Dermis blood vessel endothelial cell (primary cell): ENCODE data around the gene RAP1GAP2. TPM values are rescaled to one million over a fixed set of nuclear protein-coding genes. Genes with fewer than 3 reads are reported as not detected.
"Not testable (repeated sequence)": the region's sequence is repeated elsewhere in the genome, so short reads cannot be mapped to it uniquely, and the experiment has no call there.

ENCODE experiments used
- DNase-seq: peaks from one replicate; pipeline ENCODE4 v3.0.0; 2010
- total RNA-seq: library from RNA; depleted of rRNA; stranded (reverse); fragments of >200 nt; gene quantifications from 2 replicates; pipeline ENCODE4 v1.2.3, GENCODE V29; 2014

The RAP1GAP2 gene
- 3.8 and 4.1 TPM in 2 replicates for total RNA-seq

- no peak for DNase-seq
These were observed at the start of gene RAP1GAP2 for GRCh38 chr17:2796164-2797125. Gene RAP1GAP2, plus strand, starts transcription at chr17:2796438. Its CDS starts 90 bp downstream, at chr17:2796528.

DNA sequence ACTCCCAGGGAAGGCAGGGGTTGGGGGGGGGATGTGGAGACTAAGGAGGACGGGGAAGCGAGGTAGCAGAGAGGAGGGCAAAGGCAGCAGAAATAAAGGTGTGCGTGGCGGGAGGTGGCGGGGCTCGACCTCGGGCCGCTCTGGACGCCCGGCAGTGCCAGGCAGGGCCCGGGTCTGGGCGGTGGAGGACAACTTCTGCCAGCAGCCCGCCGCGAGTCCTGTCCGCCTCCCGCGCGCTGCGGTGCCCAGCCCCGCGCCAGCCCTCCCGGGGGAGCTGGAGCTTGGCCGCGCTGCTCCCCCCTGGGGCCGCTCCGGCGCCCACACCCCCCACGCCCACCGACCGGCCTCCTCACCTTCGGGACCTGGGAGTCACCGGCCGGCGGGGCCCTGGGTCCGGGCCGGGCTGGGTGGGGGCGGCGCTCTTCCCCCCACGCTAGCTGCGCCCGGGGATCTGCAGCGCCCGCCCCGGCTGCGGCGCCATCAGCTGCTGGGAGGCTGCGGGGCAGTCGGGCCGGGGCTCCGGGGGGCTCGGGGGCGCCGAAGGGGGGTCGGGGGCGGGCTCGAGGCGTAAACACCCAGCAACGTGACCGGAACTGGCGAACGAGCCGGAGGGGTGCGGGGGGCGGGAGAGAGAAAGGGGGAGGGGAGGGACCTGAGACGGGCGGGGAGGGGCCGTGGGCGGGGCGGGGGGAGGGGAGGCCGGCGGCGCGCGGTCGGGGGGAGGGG lies 47.0 kb upstream of the RAP1GAP2 start, which contains the start of gene CCDC92B:
TSS of gene CCDC92B (minus strand) at position 595 of the 726 bp plus-strand sequence. CDS start 14,507 bp downstream, outside the sequence.
- no peak for DNase-seq

- DNase-seq, result peak; percentile 83
These were observed 46.5 kb upstream of the RAP1GAP2 start for GRCh38 chr17:2749784-2750181.

GRCh38 chr17:2750721-2751120 lies 45.5 kb upstream of the RAP1GAP2 start:
- DNase-seq, result no peak

GRCh38 chr17:2751491-2751890 lies 44.7 kb upstream of the RAP1GAP2 start:
- no peak for DNase-seq

GRCh38 chr17:2755891-2756724 lies 40.1 kb upstream of the RAP1GAP2 start:
- no peak for DNase-seq

- DNase-seq, result no peak
These were observed 37.4 kb upstream of the RAP1GAP2 start for GRCh38 chr17:2758870-2759269.

- no peak for DNase-seq
These were observed 26.1 kb upstream of the RAP1GAP2 start for GRCh38 chr17:2770129-2770528.

DNA sequence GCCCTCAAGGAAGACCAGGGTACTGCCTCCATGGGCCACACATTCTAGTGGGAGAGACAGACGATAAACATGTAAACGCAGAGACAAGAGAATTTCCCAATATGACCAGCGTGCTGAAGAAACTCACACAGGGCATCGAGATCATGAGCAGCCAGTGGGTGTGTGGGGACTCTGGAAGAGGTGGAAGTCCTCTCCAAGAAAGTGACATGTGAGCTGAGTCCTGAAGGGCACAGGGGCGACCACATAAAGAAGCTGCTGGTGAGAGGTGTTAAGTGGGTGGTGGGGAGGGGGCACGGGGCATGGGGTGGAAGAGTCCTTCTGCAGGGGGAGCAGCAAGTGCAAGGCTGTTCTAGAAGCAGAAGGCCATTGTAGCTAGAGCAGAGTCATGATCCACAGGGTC lies 21.0 kb upstream of the RAP1GAP2 start:
- DNase-seq, result no peak

DNA sequence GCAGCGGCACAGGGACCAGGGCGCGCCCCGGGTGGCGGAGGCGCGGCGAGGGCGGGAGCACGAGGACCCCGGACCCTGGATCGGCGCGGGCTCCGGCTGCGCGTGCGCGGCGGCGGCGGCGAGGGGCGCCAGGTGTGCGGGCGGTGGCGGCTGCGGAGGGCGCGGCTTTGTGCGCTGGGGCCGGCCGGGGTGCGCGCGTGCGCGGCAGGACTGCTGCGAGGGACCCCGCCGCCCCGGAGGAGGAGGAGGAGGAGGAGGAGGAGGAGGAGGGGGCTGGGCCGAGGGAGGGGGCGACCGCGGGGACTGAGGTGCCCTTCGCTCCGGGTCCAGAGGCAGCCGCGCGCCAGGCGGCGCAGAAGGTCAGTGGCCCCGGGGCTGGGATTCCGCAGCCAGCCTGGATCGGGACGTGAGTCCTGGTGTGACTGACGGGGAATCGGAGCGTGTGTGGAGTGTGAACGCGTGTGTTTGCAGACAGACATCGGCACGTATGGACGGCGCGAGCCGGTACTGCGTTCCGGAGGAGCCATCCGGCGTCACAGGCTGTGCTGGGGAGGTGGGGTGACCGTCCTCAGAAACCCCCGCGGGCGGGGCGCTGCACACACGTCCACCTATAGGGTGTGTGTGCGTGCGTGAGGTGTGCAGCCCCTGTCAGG lies 19.5 kb upstream of the RAP1GAP2 start:
- DNase-seq, result no peak

DNA sequence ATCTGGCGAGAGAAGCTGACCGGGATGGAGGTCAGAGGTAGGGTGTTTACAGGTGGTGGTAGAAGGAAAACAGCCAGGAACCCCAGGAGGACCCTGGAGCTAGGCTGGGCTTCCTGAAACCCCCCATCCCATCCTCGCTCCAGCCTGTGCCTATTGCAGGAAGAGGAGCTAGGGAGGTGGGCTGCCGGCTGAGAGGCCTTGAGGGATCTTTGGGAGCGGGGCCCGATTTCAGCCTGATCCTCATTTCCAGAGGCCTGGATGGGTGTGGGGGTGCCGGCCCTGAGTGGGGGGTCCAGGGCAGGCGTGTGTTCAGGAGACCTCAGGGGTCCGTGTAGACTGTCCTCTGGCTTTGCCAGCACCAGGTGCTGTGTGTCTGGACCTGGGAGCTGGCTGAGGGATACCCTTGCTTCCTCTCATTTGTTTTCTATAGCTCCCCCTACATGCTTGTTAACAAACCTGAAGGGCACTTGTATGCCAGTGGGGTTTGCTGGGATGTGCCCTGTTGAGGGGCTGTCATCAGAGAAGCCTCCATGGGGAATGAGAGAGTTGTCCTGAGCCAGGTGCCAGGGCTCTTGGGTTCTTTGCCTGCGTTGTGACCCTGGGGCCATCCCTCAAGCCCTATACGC lies 18.9 kb upstream of the RAP1GAP2 start:
- DNase-seq, result no peak

GRCh38 chr17:2778489-2778888 lies 17.7 kb upstream of the RAP1GAP2 start:
- no peak for DNase-seq

DNA sequence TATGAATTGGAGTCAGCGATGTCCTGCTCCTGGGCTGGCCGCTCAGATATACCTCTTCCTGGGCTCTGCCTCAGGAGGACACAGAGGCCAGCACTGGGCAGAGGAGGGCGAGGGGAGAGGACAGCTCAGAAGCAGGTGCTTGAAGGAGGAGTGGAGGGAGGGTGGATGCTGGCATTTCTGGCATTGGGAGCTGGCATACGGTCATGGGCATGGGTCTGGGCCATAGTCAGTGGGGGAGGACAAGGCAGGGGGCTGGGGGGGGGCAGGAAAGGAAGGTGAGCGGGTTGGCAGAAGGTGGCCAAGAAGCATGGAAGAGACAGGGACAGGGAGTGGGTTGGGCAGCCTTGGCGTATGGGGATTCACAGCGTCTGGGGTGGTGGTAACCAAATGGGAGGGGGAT lies 16.7 kb upstream of the RAP1GAP2 start:
- DNase-seq, result no peak

DNA sequence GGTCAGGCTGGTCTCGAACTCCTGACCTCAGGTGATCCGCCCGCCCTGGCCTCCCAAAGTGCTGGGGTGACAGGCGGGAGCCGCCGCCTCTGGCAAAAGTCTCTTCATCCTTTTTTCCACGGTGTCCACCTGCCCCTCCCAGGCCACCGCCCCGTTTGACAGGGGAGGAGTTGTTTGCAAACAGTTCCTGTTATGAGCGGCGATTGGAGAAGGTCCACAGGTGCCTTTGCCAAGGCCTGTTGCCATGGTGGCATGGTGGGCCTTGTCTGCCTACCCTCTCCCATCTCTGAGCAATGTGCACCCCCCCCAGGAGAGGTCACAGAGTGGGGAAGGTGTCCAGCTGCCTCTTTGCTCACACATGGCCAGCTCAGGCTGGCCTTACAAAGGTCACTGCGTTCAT lies 16.0 kb upstream of the RAP1GAP2 start:
- DNase-seq, result no peak

DNA sequence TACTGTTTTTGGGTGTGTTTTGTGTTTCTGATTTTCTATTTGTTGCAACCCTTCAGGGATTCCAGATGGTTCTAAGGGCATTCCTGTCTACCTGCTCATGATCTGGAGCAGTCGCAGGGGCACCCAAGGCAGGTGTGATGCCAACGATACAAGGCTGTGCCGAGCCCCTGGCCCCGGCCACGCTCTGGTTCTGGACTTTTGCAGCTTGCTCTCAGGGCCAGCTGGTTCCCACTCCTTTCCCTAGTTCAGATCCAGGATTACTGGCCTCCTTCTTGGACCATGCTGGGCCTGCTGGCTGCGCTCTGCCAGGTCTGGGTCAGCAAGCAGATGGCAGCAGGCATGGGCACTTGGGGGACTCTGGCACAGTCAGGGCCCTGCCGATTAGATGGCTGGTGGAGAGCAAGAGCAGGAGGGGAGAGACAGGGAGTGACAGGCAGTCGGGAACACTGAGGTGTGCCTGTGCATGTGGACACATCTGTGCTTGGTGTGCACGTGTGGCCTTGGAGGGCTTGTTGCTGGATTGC lies 15.2 kb upstream of the RAP1GAP2 start:
- DNase-seq, result no peak

- not testable (repeated sequence) for DNase-seq
These were observed 14.6 kb upstream of the RAP1GAP2 start for GRCh38 chr17:2781598-2781997.

DNA sequence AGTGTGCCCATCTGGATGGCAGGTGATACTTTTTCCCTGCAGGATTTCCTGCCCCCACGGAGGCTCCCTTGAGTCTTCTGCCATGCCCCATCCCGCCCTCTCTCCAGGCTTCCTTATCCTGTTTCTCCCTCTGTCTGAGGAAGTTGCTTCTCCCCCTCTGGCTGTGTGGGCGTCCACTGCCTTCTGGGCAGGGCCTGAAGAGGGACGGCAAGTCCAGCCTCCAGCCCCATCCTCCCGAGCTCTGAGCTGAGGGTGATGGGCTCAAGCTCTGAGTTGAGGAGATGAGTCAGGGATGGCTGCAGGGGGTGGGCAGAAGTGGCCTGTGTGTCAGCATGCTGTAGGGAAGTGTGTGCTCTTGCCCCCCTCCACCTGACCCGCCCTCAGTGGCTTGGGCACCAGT lies 14.2 kb upstream of the RAP1GAP2 start:
- no peak for DNase-seq

- DNase-seq, result no peak
These were observed 12.8 kb upstream of the RAP1GAP2 start for GRCh38 chr17:2783310-2784030.

DNA sequence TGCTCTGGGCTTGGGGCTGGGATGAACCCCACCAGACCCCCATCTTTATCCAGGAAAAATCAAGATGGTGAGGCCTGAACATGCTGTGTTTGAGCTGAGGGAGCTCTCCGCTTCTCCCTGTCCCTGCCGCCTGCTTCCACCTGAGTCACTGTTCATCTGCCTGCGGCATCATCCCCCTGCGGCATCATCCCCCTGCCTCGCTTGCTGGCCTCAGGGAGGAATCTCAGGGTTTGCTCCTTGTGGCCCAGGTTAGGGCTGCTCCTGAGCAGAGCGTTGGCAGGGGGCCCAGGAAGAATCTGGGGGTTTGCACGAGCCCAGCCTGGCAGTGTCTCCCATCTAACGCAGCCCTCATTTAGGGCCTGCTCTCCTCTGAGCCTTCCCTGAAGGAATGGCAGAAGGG lies 11.4 kb upstream of the RAP1GAP2 start:
- no peak for DNase-seq

GRCh38 chr17:2785376-2785775 lies 10.9 kb upstream of the RAP1GAP2 start:
- DNase-seq, result not testable (repeated sequence)
